B cell (primary cell): ENCODE measurements around the gene PHRF1. TPM values are rescaled to one million over a fixed set of nuclear protein-coding genes. Genes with fewer than 3 reads are reported as not detected.

Experiments used
- ATAC-seq: fragments of 200-7000 bp; cut with Tn5 transposase; one replicate; pipeline ENCODE4 v1.10.0; 2021; ENCODE audit warnings: low read depth, mild to moderate bottlenecking, moderate number of reproducible peaks, moderate library complexity
- CTCF ChIA-PET: fragments of 350-600 bp; sonication (Branson Sonifier 250); formaldehyde crosslinking; loops from one replicate; lab custom pipeline; 2021; ENCODE audit warnings: antibody characterized with exemption, inconsistent platforms; lab: Charles Lee
- POLR2A ChIA-PET: fragments of 350-600 bp; sonication (Branson Sonifier 250); formaldehyde crosslinking; loops from one replicate; lab custom pipeline; 2021; ENCODE audit warnings: antibody characterized with exemption; lab: Charles Lee
- DNase-seq: peaks from one replicate; pipeline ENCODE4 v3.0.0; 2013
- H2AFZ ChIP-seq: 2 replicates; pipeline ENCODE4 v1.6.1; 2012; ENCODE audit warnings: mild to moderate bottlenecking, low read depth, low read length; ENCODE audit not compliant: insufficient read depth, poor library complexity, severe bottlenecking
- H3K27ac ChIP-seq, 2 donors: 1 replicate in 1 of 2; 2 replicates in 1 of 2; pipeline ENCODE4 v1.5.1; 2012 to 2013; ENCODE audit warnings: low read length in 2 of 2, mild to moderate bottlenecking in 2 of 2, moderate library complexity in 1 of 2
- H3K27me3 ChIP-seq, 4 experiments: fragments of 200-600 bp in 1 of 4; sonication (generic) in 1 of 4; replicated peaks in 1 of 4; 1 replicate in 2 of 4; 2 replicates in 2 of 4; pipeline versions ENCODE4 v1.6.1 to v1.7.0; 2013 to 2016; ENCODE audit warnings: low read length in 3 of 4, mild to moderate bottlenecking in 2 of 4, mixed read lengths in 1 of 4, moderate library complexity in 1 of 4; ENCODE audit not compliant: insufficient read depth in 4 of 4, control insufficient read depth in 3 of 4; ENCODE audit errors: control extremely low read depth in 1 of 4
- H3K36me3 ChIP-seq, 2 experiments: replicated peaks in 1 of 2; 1 replicate in 1 of 2; 2 replicates in 1 of 2; pipeline versions ENCODE4 v1.6.1 to v1.7.1; 2013; ENCODE audit warnings: low read length in 1 of 2; ENCODE audit not compliant: insufficient read depth in 2 of 2, control insufficient read depth in 1 of 2; ENCODE audit errors: control extremely low read depth in 1 of 2, extremely low read depth in 1 of 2
- H3K4me1 ChIP-seq, 2 donors: fragments of 200-600 bp in 1 of 2; sonication (generic) in 1 of 2; 1 replicate in 1 of 2; 2 replicates in 1 of 2; pipeline versions ENCODE4 v1.5.1 to v1.6.1; 2013 to 2017; ENCODE audit warnings: low read length in 2 of 2; ENCODE audit not compliant: control insufficient read depth in 2 of 2, insufficient read depth in 2 of 2
- H3K4me2 ChIP-seq: replicated peaks from 2 replicates; pipeline ENCODE3; 2012; ENCODE audit warnings: mild to moderate bottlenecking, low read depth, low read length; ENCODE audit not compliant: poor library complexity, severe bottlenecking
- H3K4me3 ChIP-seq, 5 experiments: fragments of 200-600 bp in 1 of 5; sonication (generic) in 1 of 5; 1 replicate in 3 of 5; 2 replicates in 2 of 5; pipeline versions ENCODE4 v1.5.1 to v1.7.0; 2011 to 2016; ENCODE audit warnings: low read length in 4 of 5, mild to moderate bottlenecking in 4 of 5, low read depth in 2 of 5, control low read depth in 1 of 5, moderate library complexity in 1 of 5; ENCODE audit not compliant: insufficient read depth in 1 of 5; ENCODE audit errors: control extremely low read depth in 1 of 5, extremely low read depth in 1 of 5
- H3K79me2 ChIP-seq: fragments of 200-600 bp; sonication (generic); one replicate; pipeline ENCODE4 v1.6.0; 2016; ENCODE audit warnings: low read length; ENCODE audit not compliant: control insufficient read depth, insufficient read depth
- H3K9ac ChIP-seq: fragments of 200-600 bp; sonication (generic); 2 replicates; pipeline ENCODE4 v1.6.1; 2017; ENCODE audit warnings: mild to moderate bottlenecking, low read length, moderate library complexity
- H3K9me3 ChIP-seq, 3 donors: one replicate each; pipeline versions ENCODE4 v1.6.1 to v1.7.1; 2013; ENCODE audit warnings: low read length in 2 of 3; ENCODE audit not compliant: control insufficient read depth in 2 of 3, insufficient read depth in 1 of 3; ENCODE audit errors: control extremely low read depth in 1 of 3
- H4K20me1 ChIP-seq: 2 replicates; pipeline ENCODE4 v1.6.0; 2012; ENCODE audit warnings: mild to moderate bottlenecking, low read length; ENCODE audit not compliant: insufficient read depth, control insufficient read depth, poor library complexity, severe bottlenecking
- H3K27ac Mint-ChIP-seq: one replicate; pipeline ENCODE4 v1.8.0; 2021; ENCODE audit warnings: mixed read lengths
- H3K27me3 Mint-ChIP-seq: one replicate; pipeline ENCODE4 v1.8.0; 2021; ENCODE audit warnings: mixed read lengths
- H3K4me1 Mint-ChIP-seq: one replicate; pipeline ENCODE4 v1.8.0; 2021; ENCODE audit warnings: mixed read lengths
- H3K4me3 Mint-ChIP-seq: one replicate; pipeline ENCODE4 v1.8.0; 2021; ENCODE audit warnings: mixed read lengths
- H3K9me3 Mint-ChIP-seq: one replicate; pipeline ENCODE4 v1.8.0; 2022; ENCODE audit warnings: mixed read lengths; ENCODE audit not compliant: insufficient read depth
- EZH2 ChIP-seq: IDR thresholded peaks from 2 replicates; pipeline ENCODE4 v1.6.1; 2012; ENCODE audit warnings: borderline replicate concordance, low read depth, mild to moderate bottlenecking, moderate library complexity, low read length; ENCODE audit not compliant: insufficient read depth, poor library complexity, severe bottlenecking
- WGBS: methylation state at CpG from one replicate; pipeline ENCODE4 v1.1.5; 2013; ENCODE audit warnings: missing lambda C conversion rate; ENCODE audit not compliant: insufficient coverage; 5-methylcytosine and 5-hydroxymethylcytosine counted together
- intact Hi-C: fragments of 100-400 bp; cut with micrococcal nuclease; formaldehyde crosslinking; loops from one replicate; pipeline ENCODE4 v1.10.0; 2022
- polyA plus RNA-seq: library from polyadenylated mRNA; depleted of rRNA; stranded (reverse); fragments of >200 nt; gene quantifications from 2 replicates; pipeline ENCODE4 v1.2.3, GENCODE V29; 2012
- total RNA-seq, 2 donors: library from RNA; stranded (reverse); fragments of 120-200 nt in 1 of 2; gene quantifications; 1 replicate in 1 of 2; 2 replicates in 1 of 2; pipeline versions ENCODE4 v1.2.3 to v1.2.4, GENCODE V29; 2013 to 2022
- TF ChIP-seq, protein P1 (sequence below): fragments of 200-600 bp; IDR thresholded peaks from one replicate; pipeline ENCODE4 v1.8.0; 2022; ENCODE audit warnings: antibody characterized with exemption, mild to moderate bottlenecking

Gene PHRF1
- total and polyA plus RNA-seq, 2 donors (not counting 1 experiment from before 2014, with no cell fraction given), result 22.3 to 57.9 TPM

DNA sequence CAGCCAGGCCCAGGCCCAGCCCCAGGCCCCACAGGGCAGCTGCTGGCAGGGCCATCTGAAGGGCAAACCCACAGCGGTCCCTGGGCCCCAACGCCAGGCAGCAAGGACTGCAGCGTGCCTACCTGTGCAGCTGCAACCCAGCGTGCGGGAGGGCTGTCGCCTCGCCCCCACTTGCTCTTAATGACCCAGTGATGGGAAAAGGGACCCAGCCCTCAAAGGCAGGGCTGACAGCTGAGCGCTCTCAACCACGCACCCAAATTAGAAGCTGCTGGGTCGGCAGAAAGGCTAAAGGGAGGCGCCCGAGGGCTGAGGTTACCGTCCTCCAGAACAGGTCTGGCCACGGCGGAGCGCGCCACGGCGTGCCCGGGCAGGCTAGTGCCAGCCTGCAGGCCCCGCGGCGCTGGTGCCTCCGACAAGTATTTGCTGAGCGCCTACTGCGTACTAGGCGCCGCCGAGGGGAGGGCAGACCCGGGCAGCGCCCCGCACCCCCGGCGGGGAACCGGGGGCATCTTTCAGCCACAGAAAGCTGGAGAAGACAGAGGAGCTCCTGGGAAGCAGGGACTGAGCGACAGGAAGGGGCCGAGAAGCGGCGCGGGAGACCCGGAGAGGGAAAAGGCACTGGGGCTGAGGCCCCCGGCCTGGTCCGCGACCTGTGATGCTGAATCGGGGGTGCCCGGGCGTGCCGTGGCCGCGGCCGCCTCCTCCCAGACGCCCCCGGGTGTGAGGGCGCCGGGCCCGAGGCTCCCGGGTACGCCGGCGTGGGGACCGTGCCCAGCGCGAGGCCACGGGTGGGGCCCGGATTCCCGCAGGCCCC is 41.7 kb upstream of the PHRF1 start:
- peaks cover 36% of the 10 kb centered on the region for H4K20me1 ChIP-seq
- Mint-ChIP-seq H3K27ac (peak overlapping the region; percentile 70), H3K9me3 (no peaks in the 10 kb centered on the region), H3K27me3 (no peaks in the 10 kb centered on the region), H3K4me1 (peaks cover 20% of the 10 kb centered on the region), H3K4me3 (peak overlapping the region; percentile 74)
- TF ChIP-seq, protein P1, sequence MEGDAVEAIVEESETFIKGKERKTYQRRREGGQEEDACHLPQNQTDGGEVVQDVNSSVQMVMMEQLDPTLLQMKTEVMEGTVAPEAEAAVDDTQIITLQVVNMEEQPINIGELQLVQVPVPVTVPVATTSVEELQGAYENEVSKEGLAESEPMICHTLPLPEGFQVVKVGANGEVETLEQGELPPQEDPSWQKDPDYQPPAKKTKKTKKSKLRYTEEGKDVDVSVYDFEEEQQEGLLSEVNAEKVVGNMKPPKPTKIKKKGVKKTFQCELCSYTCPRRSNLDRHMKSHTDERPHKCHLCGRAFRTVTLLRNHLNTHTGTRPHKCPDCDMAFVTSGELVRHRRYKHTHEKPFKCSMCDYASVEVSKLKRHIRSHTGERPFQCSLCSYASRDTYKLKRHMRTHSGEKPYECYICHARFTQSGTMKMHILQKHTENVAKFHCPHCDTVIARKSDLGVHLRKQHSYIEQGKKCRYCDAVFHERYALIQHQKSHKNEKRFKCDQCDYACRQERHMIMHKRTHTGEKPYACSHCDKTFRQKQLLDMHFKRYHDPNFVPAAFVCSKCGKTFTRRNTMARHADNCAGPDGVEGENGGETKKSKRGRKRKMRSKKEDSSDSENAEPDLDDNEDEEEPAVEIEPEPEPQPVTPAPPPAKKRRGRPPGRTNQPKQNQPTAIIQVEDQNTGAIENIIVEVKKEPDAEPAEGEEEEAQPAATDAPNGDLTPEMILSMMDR, result no peak
- TF ChIP-seq EZH2, result no peak
- peak; percentile 64 for DNase-seq
- ChIA-PET CTCF (interaction anchor here (0.7 to 2.2 kb wide), 2 partner anchors 10 to 15 kb away, joined by 3 to 6 read pairs; no protein-coding TSS in a partner anchor), POLR2A (interaction anchor here (1.9 to 3.0 kb wide), 2 partner anchors 128 to 285 kb away, joined by 5 to 11 read pairs; partner anchors contain the start of gene PNPLA2)
- WGBS, result 11% methylated on average over 66 of the region's 66 CpGs
- H3K27ac ChIP-seq, result no peak overlapping the region
- peaks cover 17 to 35% of the 10 kb centered on the region in 2 donors for H3K4me1 ChIP-seq
- peaks cover 0 to 25% of the 10 kb centered on the region in 2 experiments for H3K36me3 ChIP-seq
- H2AFZ ChIP-seq, result peak overlapping the region; percentile 46
- H3K79me2 ChIP-seq, result peaks cover 32% of the 10 kb centered on the region
- intact Hi-C loops, result loop anchor here (5.0 kb wide), 4 partner anchors 188 to 773 kb away; partner anchors contain the start of genes BET1L, RIC8A, SLC25A22 and TOLLIP
- H3K9me3 ChIP-seq, result no peaks in the 10 kb centered on the region
- ATAC-seq, result no peak
- peak overlapping the region; percentile 99 for H3K4me2 ChIP-seq
- H3K27me3 ChIP-seq, result no peaks in the 10 kb centered on the region
- H3K9ac ChIP-seq, result peak overlapping the region; percentile 74
- H3K4me3 ChIP-seq, result peak overlapping the region; percentile 25 to 73 (median 67)
